Stimulated activated CD4-positive, alpha-beta T cell treated with anti-CD3 and anti-CD28 coated beads, Interleukin-15, amount 100 ng/mL, for 48 hours (primary cell): ENCODE data around the gene ECI1.

ENCODE experiments used
- DNase-seq, 2 donors: peaks; one replicate each; pipeline ENCODE4 v3.0.0-alpha.2; 2020; ENCODE audit warnings: low read depth in 2 of 2

ECI1 gene

GRCh38 chr16:2196162-2196980 lies 55.0 kb downstream of the ECI1 start, which contains the start of gene CASKIN1:
CASKIN1 (minus strand) TSS chr16:2196605; CDS start chr16:2196432, 173 bp downstream.
- no peak for DNase-seq

- no peak for DNase-seq
Observed at GRCh38 chr16:2195322-2196161, 55.8 kb downstream of the ECI1 start.

DNA sequence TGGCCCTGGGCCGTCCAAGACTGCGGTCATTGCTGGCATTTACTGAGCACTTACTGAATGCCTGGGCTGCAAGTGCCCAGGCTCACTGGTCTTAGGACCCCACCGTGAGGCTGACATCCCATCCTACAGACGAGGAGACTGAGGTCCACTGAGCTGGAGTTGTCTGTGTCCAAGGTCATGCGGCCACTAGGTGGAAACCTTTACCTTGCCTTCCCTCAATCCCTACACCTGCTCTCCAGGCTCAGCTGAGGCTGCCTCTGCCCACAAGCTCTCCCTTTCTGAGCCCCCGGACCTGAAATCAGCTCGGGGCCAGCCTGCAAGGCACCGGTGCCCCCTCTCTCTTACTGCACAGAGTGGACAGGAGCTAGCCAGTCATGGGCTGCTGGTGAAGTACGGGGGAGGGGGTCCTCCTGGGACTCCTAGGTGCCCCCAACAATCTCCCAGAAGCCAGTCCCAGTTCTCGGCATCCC lies 56.5 kb downstream of the ECI1 start:
- peak; percentile 30 to 37 for DNase-seq

DNA sequence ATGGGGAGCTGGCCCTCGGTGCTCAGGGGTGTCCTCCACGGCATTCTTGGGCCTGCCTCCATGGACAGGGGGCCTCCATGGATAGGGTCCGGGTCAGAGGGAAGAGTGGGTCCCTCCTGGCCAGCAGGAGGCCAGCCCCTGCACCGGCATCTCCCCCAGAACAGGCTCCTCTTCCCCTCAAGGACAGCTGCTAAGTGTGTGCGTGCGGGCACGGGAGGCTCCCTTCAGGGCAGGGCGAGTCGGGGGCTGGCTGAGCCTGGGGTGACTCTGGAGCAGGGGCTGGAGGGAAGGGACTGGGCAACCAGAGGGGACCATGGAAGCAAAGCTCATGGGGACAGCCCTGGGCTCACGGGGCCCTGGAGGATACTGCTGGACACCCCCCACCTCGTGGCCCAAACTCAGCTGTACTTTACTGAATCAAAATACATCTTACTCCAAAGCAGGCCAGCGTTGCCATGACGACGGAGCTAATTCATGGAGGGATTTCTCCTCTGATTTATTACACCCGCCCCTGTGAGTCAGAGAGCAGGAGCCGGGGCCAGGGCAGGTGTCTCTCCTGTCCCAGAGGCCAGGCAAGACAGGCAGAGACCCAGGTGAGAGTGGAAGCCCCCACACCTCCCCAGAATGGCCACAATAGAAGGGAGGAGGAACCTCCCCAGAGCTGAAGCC lies 57.1 kb downstream of the ECI1 start:
- no peak for DNase-seq

DNA sequence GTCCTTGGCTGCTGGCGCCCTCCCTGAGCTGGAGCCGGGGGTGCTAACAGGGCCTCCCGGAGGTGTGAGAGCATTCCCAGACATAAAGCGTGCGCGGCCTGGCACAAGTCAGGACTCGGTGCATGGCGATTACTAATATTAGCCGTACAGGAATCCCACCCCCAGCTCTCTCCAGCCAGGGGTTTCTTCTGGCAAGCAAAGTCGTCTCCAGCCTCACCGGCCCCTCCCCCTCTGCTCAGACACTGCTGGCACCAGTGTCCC lies 60.0 kb downstream of the ECI1 start:
- no peak for DNase-seq

GRCh38 chr16:2190659-2191445 lies 60.5 kb downstream of the ECI1 start:
- no peak for DNase-seq

DNA sequence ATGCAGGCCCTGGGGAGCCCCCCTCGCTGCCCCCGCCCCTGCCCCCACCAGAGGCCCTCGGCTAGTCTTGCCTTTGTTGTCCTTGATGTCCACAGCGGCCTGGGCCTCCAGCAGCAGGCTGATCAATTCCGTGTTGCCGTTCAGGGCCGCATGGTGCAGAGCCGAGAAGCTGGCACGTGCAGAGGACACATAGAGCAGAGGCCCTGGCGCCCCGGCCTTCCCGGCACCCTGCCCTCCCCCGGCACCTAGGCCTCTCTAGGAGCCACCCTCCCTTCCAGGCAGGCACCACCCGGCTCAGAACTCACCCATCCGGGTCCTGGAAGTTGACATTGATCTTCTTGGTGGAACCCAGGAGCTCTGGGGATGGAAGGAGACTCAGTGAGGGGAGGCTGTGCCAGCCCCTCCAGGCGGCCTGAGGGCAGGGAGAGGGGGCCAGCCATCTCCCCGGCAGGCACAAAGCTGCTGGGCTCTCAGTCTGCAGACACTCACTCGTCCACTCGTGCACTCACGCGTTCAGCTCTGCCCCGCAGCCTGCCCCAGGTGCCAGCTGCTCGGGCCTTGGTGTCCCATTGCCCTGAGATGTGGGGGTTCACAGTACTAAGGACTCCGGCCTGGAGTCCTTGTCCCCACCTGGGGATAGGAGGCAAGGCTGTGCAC lies 61.3 kb downstream of the ECI1 start:
- no peak for DNase-seq
